Smooth muscle cell (in vitro differentiated cells): Measurements from ENCODE around the gene ARHGAP22. TPM values are rescaled to one million over a fixed set of nuclear protein-coding genes. Genes with fewer than 3 reads are reported as not detected.

Source experiments
- DNase-seq: peaks from one replicate; lab custom pipeline; 2025; ENCODE audit not compliant: unreplicated experiment; lab: John Stamatoyannopoulos, UW
- H2AFZ ChIP-seq: fragments of 200-600 bp; sonication (generic); 2 replicates; pipeline ENCODE4 v1.6.0; 2016; ENCODE audit warnings: antibody characterized with exemption, low read depth, mild to moderate bottlenecking
- H3F3A ChIP-seq: fragments of 200-600 bp; sonication (generic); 2 replicates; pipeline ENCODE4 v1.6.0; 2017; ENCODE audit warnings: antibody characterized with exemption, low read depth
- H3K27ac ChIP-seq: fragments of 200-600 bp; sonication (generic); 2 replicates; pipeline ENCODE4 v1.5.1; 2016; ENCODE audit warnings: low read depth, mild to moderate bottlenecking
- H3K27me3 ChIP-seq: fragments of 200-600 bp; sonication (generic); 2 replicates; pipeline ENCODE4 v1.6.1; 2016; ENCODE audit warnings: low read depth, mild to moderate bottlenecking
- H3K36me3 ChIP-seq: fragments of 200-600 bp; sonication (generic); 2 replicates; pipeline ENCODE4 v1.5.1; 2016; ENCODE audit warnings: low read depth
- H3K4me1 ChIP-seq: fragments of 200-600 bp; sonication (generic); 2 replicates; pipeline ENCODE4 v1.5.1; 2016; ENCODE audit warnings: low read depth
- H3K4me2 ChIP-seq: fragments of 200-600 bp; sonication (generic); 2 replicates; pipeline ENCODE4 v1.6.0; 2016; ENCODE audit warnings: mild to moderate bottlenecking
- H3K4me3 ChIP-seq: fragments of 200-600 bp; sonication (generic); 2 replicates; pipeline ENCODE4 v1.5.1; 2016; ENCODE audit warnings: mild to moderate bottlenecking
- H3K79me2 ChIP-seq: fragments of 200-600 bp; sonication (generic); 2 replicates; pipeline ENCODE4 v1.6.0; 2016; ENCODE audit warnings: low read depth, mild to moderate bottlenecking
- H3K9ac ChIP-seq: fragments of 200-600 bp; sonication (generic); 2 replicates; pipeline ENCODE4 v1.6.0; 2016; ENCODE audit warnings: low read depth
- H3K9me3 ChIP-seq: fragments of 200-600 bp; sonication (generic); replicated peaks from 2 replicates; pipeline ENCODE4 v1.5.1; 2016; ENCODE audit warnings: low read depth
- H4K20me1 ChIP-seq: fragments of 200-600 bp; sonication (generic); 2 replicates; pipeline ENCODE4 v1.6.0; 2016; ENCODE audit warnings: low read depth
- CTCF ChIP-seq: fragments of 200-600 bp; sonication (generic); IDR thresholded peaks from 2 replicates; pipeline ENCODE4 v1.5.1; 2017; ENCODE audit warnings: borderline replicate concordance, mild to moderate bottlenecking, antibody characterized with exemption; ENCODE audit not compliant: insufficient read depth, poor library complexity, severe bottlenecking
- WGBS: methylation state at CpG from one replicate; pipeline ENCODE4 v1.1.7; 2016; ENCODE audit warnings: low lambda C conversion rate; 5-methylcytosine and 5-hydroxymethylcytosine counted together
- polyA plus RNA-seq: library from polyadenylated mRNA; unstranded; fragments of >200 nt; fragmentation: Nextera tagmentation; extraction: Ambion mirVana; gene quantifications from 2 replicates; pipeline ENCODE4 v1.2.1, GENCODE V29; 2016
- total RNA-seq: library from RNA; depleted of rRNA; stranded (reverse); fragments of >200 nt; gene quantifications from 2 replicates; pipeline ENCODE4 v1.2.3, GENCODE V29; 2014

Gene ARHGAP22
- total and polyA plus RNA-seq, 2 experiments from 2014 or later, result 1.8 to 8.8 TPM

- no peak overlapping the region for H2AFZ ChIP-seq
- H3K27ac ChIP-seq, result no peak overlapping the region
- DNase-seq, result no peak
- H3K27me3 ChIP-seq, result peaks cover 10% of the 10 kb centered on the region
- no peaks in the 10 kb centered on the region for H3F3A ChIP-seq
- 80% methylated on average over 4 of the region's 4 CpGs for WGBS
- no peaks in the 10 kb centered on the region for H3K9me3 ChIP-seq
- H3K36me3 ChIP-seq, result no peaks in the 10 kb centered on the region
- no peak for TF ChIP-seq CTCF
- no peaks in the 10 kb centered on the region for H3K4me1 ChIP-seq
- no peaks in the 10 kb centered on the region for H4K20me1 ChIP-seq
- H3K79me2 ChIP-seq, result no peaks in the 10 kb centered on the region
- H3K4me2 ChIP-seq, result no peak overlapping the region
- H3K4me3 ChIP-seq, result no peak overlapping the region
- H3K9ac ChIP-seq, result no peak overlapping the region
Measured at GRCh38 chr10:48603421-48604038, 1.3 kb downstream of the ARHGAP22 start.

GRCh38 chr10:48602401-48603135 lies 2.3 kb downstream of the ARHGAP22 start:
- Histone ChIP-seq H3K79me2 (no peaks in the 10 kb centered on the region), H3K27ac (no peak overlapping the region), H4K20me1 (no peaks in the 10 kb centered on the region), H3K27me3 (peaks cover 10% of the 10 kb centered on the region), H3K4me2 (no peak overlapping the region), H3K9me3 (no peaks in the 10 kb centered on the region), H3K9ac (no peak overlapping the region), H3K4me3 (no peak overlapping the region), H2AFZ (no peak overlapping the region), H3F3A (no peaks in the 10 kb centered on the region), H3K4me1 (no peaks in the 10 kb centered on the region), H3K36me3 (no peaks in the 10 kb centered on the region)
- 92% methylated on average over 8 of the region's 8 CpGs for WGBS
- no peak for DNase-seq
- TF ChIP-seq CTCF, result no peak

GRCh38 chr10:48601789-48602188 lies 3.1 kb downstream of the ARHGAP22 start:
- Histone ChIP-seq H3F3A (no peaks in the 10 kb centered on the region), H3K4me1 (no peaks in the 10 kb centered on the region), H3K27me3 (peaks cover 10% of the 10 kb centered on the region), H3K36me3 (no peaks in the 10 kb centered on the region), H3K4me3 (no peak overlapping the region), H3K9me3 (no peaks in the 10 kb centered on the region), H4K20me1 (no peaks in the 10 kb centered on the region), H2AFZ (no peak overlapping the region), H3K79me2 (no peaks in the 10 kb centered on the region), H3K27ac (no peak overlapping the region), H3K9ac (no peak overlapping the region), H3K4me2 (no peak overlapping the region)
- 97% methylated on average over 1 of the region's 1 CpG for WGBS
- no peak for TF ChIP-seq CTCF
- no peak for DNase-seq
